ENCODE results near the gene OR52R1. TPM values are rescaled to one million over a fixed set of nuclear protein-coding genes. Genes with fewer than 3 reads are reported as not detected.

OR52R1 gene
- total RNA-seq: not detected in 2 replicates

DNA sequence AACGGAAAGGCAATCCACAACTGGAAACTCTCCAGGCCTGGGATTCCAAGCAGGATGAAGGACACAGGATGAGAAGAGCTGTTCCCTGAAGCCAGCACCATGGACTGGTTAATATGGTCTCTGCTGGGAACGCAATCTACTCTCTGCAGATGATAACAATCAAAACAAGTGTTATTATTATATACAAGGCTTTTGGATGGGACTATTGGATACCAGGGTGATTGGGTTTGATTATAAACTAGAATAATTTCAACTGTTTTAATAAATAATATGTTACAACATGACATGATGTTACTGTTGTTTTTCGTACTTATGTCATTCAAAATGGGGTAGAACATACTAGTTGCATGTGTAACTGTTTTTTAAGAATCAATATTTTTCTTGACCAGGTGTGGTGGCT lies at the start of gene OR52R1:
Gene OR52R1, minus strand, starts transcription at position 101 of the 400 bp plus-strand sequence. Its CDS starts 0 bp downstream, at position 101.

DNA sequence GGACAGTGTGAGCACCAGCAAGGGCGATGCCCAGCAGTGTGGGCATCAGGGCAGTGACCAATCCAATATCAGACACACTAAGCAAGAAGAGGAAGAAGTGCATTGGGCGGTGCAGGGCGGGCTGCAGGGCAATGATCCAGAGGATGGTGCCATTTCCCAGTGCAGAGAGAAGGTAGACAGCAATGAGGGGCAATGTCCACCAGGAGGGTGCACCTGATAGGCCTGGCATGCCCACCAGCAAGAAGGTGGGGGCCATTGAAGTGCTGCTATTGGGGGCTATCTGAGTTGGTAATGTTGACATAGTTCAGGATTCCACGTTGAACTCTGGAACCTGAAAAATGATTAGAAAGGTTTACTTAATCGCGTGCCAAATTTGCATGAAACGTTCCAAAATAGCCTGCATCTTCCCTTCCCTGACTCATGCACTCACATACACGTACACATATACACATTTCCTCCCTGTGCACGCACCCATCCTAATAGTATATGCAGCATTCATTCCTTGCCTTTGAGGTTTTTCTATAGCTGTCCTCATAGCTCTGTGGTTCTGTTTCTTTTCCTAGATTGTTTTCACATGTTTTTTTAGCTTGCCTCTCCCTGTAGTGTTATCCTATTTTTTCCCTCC lies 44.8 kb upstream of the OR52R1 start, which contains the start of gene OR51S1:
Gene OR51S1, minus strand, starts transcription at position 301 of the 625 bp plus-strand sequence. Its CDS starts 0 bp downstream, at position 301.

DNA sequence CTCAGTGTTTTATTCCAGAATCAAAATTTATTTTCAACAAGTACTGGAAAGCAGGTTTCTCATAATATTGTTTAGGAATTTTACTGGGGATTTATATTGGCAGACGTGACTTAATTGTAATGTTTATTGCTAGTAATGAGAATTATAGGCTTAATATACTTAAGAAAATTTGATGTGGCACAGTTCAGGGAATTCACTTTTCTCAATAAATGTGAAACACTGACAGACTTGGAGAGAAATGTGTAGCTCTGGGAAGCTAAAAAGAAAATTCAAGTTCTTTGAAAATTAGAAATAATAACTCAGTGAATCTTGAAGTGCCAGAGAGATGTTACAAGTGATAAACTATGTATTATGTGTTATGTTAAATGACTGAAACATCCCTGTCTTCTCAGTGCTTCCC lies 16.8 kb upstream of the OR52R1 start, which contains the start of gene OR51F2:
Gene OR51F2, plus strand, starts transcription at position 301 of the 400 bp plus-strand sequence. CDS start 101 bp downstream, outside the sequence.

DNA sequence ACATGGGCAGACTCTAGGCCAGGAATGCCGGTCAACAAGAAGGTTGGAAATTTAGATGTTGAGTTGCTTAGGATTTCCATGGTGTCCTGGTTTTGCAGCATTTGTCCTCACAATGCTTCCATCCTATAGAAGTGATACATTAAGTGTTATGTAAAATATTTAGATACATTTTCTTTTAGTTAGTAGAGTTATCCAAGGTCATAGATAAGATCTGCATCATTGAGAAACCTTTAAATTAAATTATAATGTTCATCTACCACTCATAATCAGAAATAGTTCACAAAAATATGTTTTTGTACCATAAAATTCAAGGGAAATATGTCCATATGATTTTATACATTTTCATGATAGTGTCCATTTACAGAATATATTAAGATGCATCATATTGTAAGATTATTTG lies 34.3 kb downstream of the OR52R1 start, which contains the start of gene OR51F1:
Gene OR51F1, minus strand, starts transcription at position 101 of the 400 bp plus-strand sequence. Its CDS starts 0 bp downstream, at position 101.

Small RNA genes within 50 kb of the gene (small RNA-seq; reads per million reads assigned to genes)
- gene RF00091: not detected

Other genes starting within 250 kb of the OR52R1 start
- gene OR52I2, start 222.6 kb downstream of the OR52R1 start, total RNA-seq: not detected in 2 replicates
- not detected in 2 replicates for gene OR52I1, start 210.3 kb downstream of the OR52R1 start, total RNA-seq
- gene TRIM68, start 196.1 kb downstream of the OR52R1 start, total RNA-seq: 10.2 and 10.9 TPM in 2 replicates
- not detected in 2 replicates for gene OR51D1, start 166.9 kb downstream of the OR52R1 start, total RNA-seq
- not detected in 2 replicates for gene OR51E1, start 160.4 kb downstream of the OR52R1 start, total RNA-seq
- gene OR51E2, start 106.5 kb downstream of the OR52R1 start, total RNA-seq: 0.12 TPM in 1 of 2 replicates, not detected in the other
- not detected in 2 replicates for gene MMP26, start 99.6 kb downstream of the OR52R1 start, total RNA-seq
- gene OR51F1, start 34.4 kb downstream of the OR52R1 start, total RNA-seq: not detected in 2 replicates
- gene OR51F2, start 16.9 kb upstream of the OR52R1 start, total RNA-seq: not detected in 2 replicates
- gene OR51S1, start 44.8 kb upstream of the OR52R1 start, total RNA-seq: not detected in 2 replicates
- not detected in 2 replicates for gene OR51T1, start 77.5 kb upstream of the OR52R1 start, total RNA-seq
- gene OR51A7, start 99.4 kb upstream of the OR52R1 start, total RNA-seq: not detected in 2 replicates
- gene OR51G2, start 115.0 kb upstream of the OR52R1 start, total RNA-seq: not detected in 2 replicates
- not detected in 2 replicates for gene OR51G1, start 120.0 kb upstream of the OR52R1 start, total RNA-seq
- gene OR51A4, start 143.2 kb upstream of the OR52R1 start, total RNA-seq: not detected in 2 replicates
- not detected in 2 replicates for gene OR51A2, start 151.3 kb upstream of the OR52R1 start, total RNA-seq
- not detected in 2 replicates for gene OR51L1, start 190.5 kb upstream of the OR52R1 start, total RNA-seq
- gene OR52J3, start 242.1 kb upstream of the OR52R1 start, total RNA-seq: not detected in 2 replicates